ENCODE data around the gene ZCCHC24.
"Not testable (repeated sequence)": the region's sequence is repeated elsewhere in the genome, so short reads cannot be mapped to it uniquely, and the experiment has no call there.

ZCCHC24 gene

DNA sequence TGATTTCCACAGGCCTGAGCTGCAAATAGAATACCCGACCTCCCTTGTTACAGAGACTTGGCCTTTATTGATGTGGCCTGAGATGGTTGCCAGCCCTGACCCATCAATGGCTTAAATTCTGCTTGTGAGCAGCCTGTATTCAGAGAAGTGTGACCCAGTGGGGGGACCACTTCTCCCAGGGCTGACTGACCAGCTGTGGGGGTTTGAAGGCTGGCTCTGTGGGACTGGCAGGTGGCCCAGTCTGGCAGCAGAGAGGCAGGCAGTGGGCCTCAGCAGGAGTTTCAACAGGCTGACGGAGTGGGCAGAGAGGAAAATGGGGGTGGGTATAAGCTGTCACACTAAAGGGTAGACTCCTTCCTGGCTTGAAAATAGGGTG, 110.3 kb downstream of the ZCCHC24 start:
- WGBS (ENCODE audit: extremely low coverage, insufficient coverage, insufficient read length): no CpG with 5 or more reads among the region's 2 CpGs
- no peak overlapping the region for H2AFZ ChIP-seq (ENCODE audit: insufficient read depth, low read length, poor library complexity)
- no peak overlapping the region for H3K23ac ChIP-seq (ENCODE audit: low read length)

DNA sequence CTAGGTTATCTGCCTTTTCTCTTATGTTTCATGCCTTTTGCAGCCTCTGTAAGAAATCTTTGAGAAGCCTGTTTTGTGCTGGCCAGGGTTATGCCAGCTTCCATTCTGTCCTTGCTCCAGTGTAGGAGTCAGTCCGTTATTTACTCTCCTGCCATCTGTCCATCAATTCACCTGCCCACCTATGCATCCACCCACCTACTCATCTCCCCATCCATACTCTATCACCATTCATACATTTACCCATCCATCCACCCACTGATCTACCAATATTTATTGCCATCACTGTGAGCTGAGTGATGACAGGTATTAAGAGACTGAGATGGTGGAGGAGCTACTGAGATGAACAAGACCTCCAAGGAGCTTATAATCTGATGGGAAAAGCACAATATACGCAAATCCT, 110.9 kb downstream of the ZCCHC24 start:
- no peak overlapping the region for H4K91ac ChIP-seq (ENCODE audit: low read depth, low read length)
- H3K36me3 ChIP-seq (ENCODE audit: control insufficient read depth in 1 of 2, insufficient read depth in 2 of 2, low read length in 2 of 2): no peaks in the 10 kb centered on the region
- H3K4me1 ChIP-seq (ENCODE audit: control insufficient read depth in 1 of 2, insufficient read depth in 2 of 2, low read length in 2 of 2): peaks cover 1 to 3% of the 10 kb centered on the region in 2 experiments
- H3K79me2 ChIP-seq (ENCODE audit: control insufficient read depth, insufficient read depth, low read length, poor library complexity): no peaks in the 10 kb centered on the region
- H2AK5ac ChIP-seq (ENCODE audit: low read length): no peak overlapping the region
- H3K23ac ChIP-seq (ENCODE audit: low read length): no peak overlapping the region
- no peak for DNase-seq
- no peak overlapping the region for H3K27ac ChIP-seq (ENCODE audit: low read depth, low read length)
- H3K14ac ChIP-seq (ENCODE audit: low read length): no peak overlapping the region
- H3K4me3 ChIP-seq (ENCODE audit: low read depth, low read length): no peak overlapping the region
- no CpG with 5 or more reads among the region's 2 CpGs for WGBS (ENCODE audit: extremely low coverage, insufficient coverage, insufficient read length)
- no peak overlapping the region for H2AFZ ChIP-seq (ENCODE audit: insufficient read depth, low read length, poor library complexity)
- no peak overlapping the region for H3K9ac ChIP-seq (ENCODE audit: low read length)
- no peak overlapping the region for H2BK5ac ChIP-seq (ENCODE audit: low read depth, low read length, poor library complexity)
- H3K18ac ChIP-seq (ENCODE audit: low read length): no peak overlapping the region
- peaks cover 5% of the 10 kb centered on the region for H3K9me3 ChIP-seq (ENCODE audit: insufficient read depth, low read depth, low read length)
- H3K27me3 ChIP-seq (ENCODE audit: insufficient read depth, low read length): no peaks in the 10 kb centered on the region
- no peak overlapping the region for H2BK120ac ChIP-seq (ENCODE audit: insufficient read depth, low read length, poor library complexity)
- H3K4me2 ChIP-seq (ENCODE audit: low read length): no peak overlapping the region
- no peak overlapping the region for H4K8ac ChIP-seq (ENCODE audit: low read depth, low read length)
- H4K12ac ChIP-seq (ENCODE audit: low read depth, low read length): no peak overlapping the region
- no peak overlapping the region for H3K4ac ChIP-seq (ENCODE audit: low read depth, low read length)
- no peak overlapping the region for H2BK12ac ChIP-seq (ENCODE audit: low read length)
- no peaks in the 10 kb centered on the region for H3K79me1 ChIP-seq (ENCODE audit: low read length)

More for the DNA sequence above, 110.3 kb downstream of the ZCCHC24 start:
- Histone ChIP-seq H2BK12ac (ENCODE audit: low read length) (no peak overlapping the region), H2BK120ac (ENCODE audit: insufficient read depth, low read length, poor library complexity) (no peak overlapping the region), H3K9me3 (ENCODE audit: insufficient read depth, low read depth, low read length) (peaks cover 5% of the 10 kb centered on the region), H2AK5ac (ENCODE audit: low read length) (no peak overlapping the region), H3K9ac (ENCODE audit: low read length) (no peak overlapping the region), H2BK5ac (ENCODE audit: low read depth, low read length, poor library complexity) (no peak overlapping the region), H3K14ac (ENCODE audit: low read length) (no peak overlapping the region), H3K4me3 (ENCODE audit: low read depth, low read length) (no peak overlapping the region), H4K91ac (ENCODE audit: low read depth, low read length) (no peak overlapping the region), H3K79me2 (ENCODE audit: control insufficient read depth, insufficient read depth, low read length, poor library complexity) (no peaks in the 10 kb centered on the region), H4K8ac (ENCODE audit: low read depth, low read length) (no peak overlapping the region), H3K27me3 (ENCODE audit: insufficient read depth, low read length) (no peaks in the 10 kb centered on the region), H3K4me2 (ENCODE audit: low read length) (no peak overlapping the region), H4K12ac (ENCODE audit: low read depth, low read length) (no peak overlapping the region), H3K79me1 (ENCODE audit: low read length) (no peaks in the 10 kb centered on the region), H3K18ac (ENCODE audit: low read length) (no peak overlapping the region), H3K4me1 (ENCODE audit: control insufficient read depth in 1 of 2, insufficient read depth in 2 of 2, low read length in 2 of 2) (peaks cover 1 to 3% of the 10 kb centered on the region in 2 experiments), H3K4ac (ENCODE audit: low read depth, low read length) (no peak overlapping the region), H3K27ac (ENCODE audit: low read depth, low read length) (no peak overlapping the region), H3K36me3 (ENCODE audit: control insufficient read depth in 1 of 2, insufficient read depth in 2 of 2, low read length in 2 of 2) (no peaks in the 10 kb centered on the region)
- no peak for DNase-seq

DNA sequence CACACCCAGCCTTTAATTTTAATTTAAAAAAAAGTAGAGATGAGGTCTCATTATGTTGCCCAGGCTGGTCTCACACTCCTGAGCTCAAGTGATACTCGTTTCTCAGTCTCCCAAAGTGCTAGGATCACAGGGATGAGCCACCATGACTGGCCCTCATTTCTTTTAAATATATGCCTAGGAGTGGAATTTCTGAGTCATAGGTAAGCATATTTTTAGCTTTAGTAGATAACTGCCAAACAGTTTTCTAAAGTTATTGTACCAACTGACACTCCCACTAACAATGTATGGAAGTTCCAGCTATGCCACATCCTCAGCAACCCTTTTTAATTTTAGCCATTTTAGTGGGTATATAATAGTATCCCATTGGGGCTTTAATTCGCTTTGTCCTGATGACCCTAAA, 111.9 kb downstream of the ZCCHC24 start:
- H2AFZ ChIP-seq (ENCODE audit: insufficient read depth, low read length, poor library complexity): no peak overlapping the region
- no peak overlapping the region for H3K23ac ChIP-seq (ENCODE audit: low read length)
- H3K9ac ChIP-seq (ENCODE audit: low read length): no peak overlapping the region
- no peaks in the 10 kb centered on the region for H3K79me2 ChIP-seq (ENCODE audit: control insufficient read depth, insufficient read depth, low read length, poor library complexity)
- peaks cover 5% of the 10 kb centered on the region for H3K9me3 ChIP-seq (ENCODE audit: insufficient read depth, low read depth, low read length)
- no peaks in the 10 kb centered on the region for H3K27me3 ChIP-seq (ENCODE audit: insufficient read depth, low read length)
- no peak overlapping the region for H2AK5ac ChIP-seq (ENCODE audit: low read length)
- H4K12ac ChIP-seq (ENCODE audit: low read depth, low read length): no peak overlapping the region
- H3K27ac ChIP-seq (ENCODE audit: low read depth, low read length): no peak overlapping the region
- no peak overlapping the region for H3K4me3 ChIP-seq (ENCODE audit: low read depth, low read length)
- H3K36me3 ChIP-seq (ENCODE audit: control insufficient read depth in 1 of 2, insufficient read depth in 2 of 2, low read length in 2 of 2): no peaks in the 10 kb centered on the region
- H3K14ac ChIP-seq (ENCODE audit: low read length): no peak overlapping the region
- H3K4me2 ChIP-seq (ENCODE audit: low read length): no peak overlapping the region
- H3K18ac ChIP-seq (ENCODE audit: low read length): no peak overlapping the region
- H4K91ac ChIP-seq (ENCODE audit: low read depth, low read length): no peak overlapping the region
- H2BK12ac ChIP-seq (ENCODE audit: low read length): no peak overlapping the region
- H3K79me1 ChIP-seq (ENCODE audit: low read length): no peaks in the 10 kb centered on the region
- H2BK5ac ChIP-seq (ENCODE audit: low read depth, low read length, poor library complexity): no peak overlapping the region
- H2BK120ac ChIP-seq (ENCODE audit: insufficient read depth, low read length, poor library complexity): no peak overlapping the region
- no peaks in the 10 kb centered on the region for H3K4me1 ChIP-seq (ENCODE audit: control insufficient read depth in 1 of 2, insufficient read depth in 2 of 2, low read length in 2 of 2)
- WGBS (ENCODE audit: extremely low coverage, insufficient coverage, insufficient read length): no CpG with 5 or more reads among the region's 2 CpGs
- H3K4ac ChIP-seq (ENCODE audit: low read depth, low read length): no peak overlapping the region
- DNase-seq: peak; percentile 65 to 88
- no peak overlapping the region for H4K8ac ChIP-seq (ENCODE audit: low read depth, low read length)

DNA sequence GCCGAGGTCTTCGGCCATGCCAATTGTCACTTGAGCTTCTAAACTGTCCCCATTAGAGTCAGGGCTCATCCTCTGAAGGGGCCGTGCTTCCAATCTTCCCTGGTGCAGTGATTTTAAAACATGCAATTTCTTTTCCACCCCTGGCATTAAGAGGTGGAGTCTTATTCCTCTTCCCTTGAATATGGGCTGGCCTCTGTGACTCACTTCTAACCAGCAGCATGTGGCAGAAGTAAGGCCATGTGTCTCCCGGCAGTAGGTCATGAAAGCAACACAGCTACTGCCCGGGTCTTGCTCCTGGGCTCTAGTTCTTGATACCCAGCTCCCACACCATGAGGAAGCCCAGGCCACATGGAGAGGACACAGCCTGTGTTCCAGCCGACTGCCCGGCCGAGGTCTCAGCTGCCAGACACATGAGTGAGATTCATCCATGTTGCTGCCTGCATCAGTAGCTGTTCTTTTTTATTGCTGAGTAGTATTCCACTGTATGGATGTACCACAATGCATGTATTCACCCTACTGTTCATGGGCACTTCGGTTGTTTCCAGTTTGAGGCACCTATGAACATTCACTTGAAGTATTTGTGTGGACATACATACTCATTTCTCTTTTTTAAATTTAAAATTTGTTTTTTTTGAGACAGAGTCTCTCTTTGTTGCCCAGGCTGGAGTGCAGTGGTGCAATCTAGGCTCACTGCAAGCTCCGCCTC, 112.7 kb downstream of the ZCCHC24 start:
- not testable (repeated sequence) for H3K27ac ChIP-seq (ENCODE audit: low read depth, low read length); H3K4me2 ChIP-seq (ENCODE audit: low read length); H2AFZ ChIP-seq (ENCODE audit: insufficient read depth, low read length, poor library complexity); H2BK5ac ChIP-seq (ENCODE audit: low read depth, low read length, poor library complexity); H3K14ac ChIP-seq (ENCODE audit: low read length); H3K4me1 ChIP-seq (ENCODE audit: control insufficient read depth in 1 of 2, insufficient read depth in 2 of 2, low read length in 2 of 2); H3K18ac ChIP-seq (ENCODE audit: low read length); H3K79me2 ChIP-seq (ENCODE audit: control insufficient read depth, insufficient read depth, low read length, poor library complexity); H3K23ac ChIP-seq (ENCODE audit: low read length); H3K36me3 ChIP-seq (ENCODE audit: control insufficient read depth in 1 of 2, insufficient read depth in 2 of 2, low read length in 2 of 2); H3K9me3 ChIP-seq (ENCODE audit: insufficient read depth, low read depth, low read length); H4K12ac ChIP-seq (ENCODE audit: low read depth, low read length); H2AK5ac ChIP-seq (ENCODE audit: low read length); H2BK120ac ChIP-seq (ENCODE audit: insufficient read depth, low read length, poor library complexity); H3K4ac ChIP-seq (ENCODE audit: low read depth, low read length); DNase-seq; H4K8ac ChIP-seq (ENCODE audit: low read depth, low read length); H4K91ac ChIP-seq (ENCODE audit: low read depth, low read length); H3K27me3 ChIP-seq (ENCODE audit: insufficient read depth, low read length); H3K4me3 ChIP-seq (ENCODE audit: low read depth, low read length); H2BK12ac ChIP-seq (ENCODE audit: low read length); H3K79me1 ChIP-seq (ENCODE audit: low read length); H3K9ac ChIP-seq (ENCODE audit: low read length)
- WGBS (ENCODE audit: extremely low coverage, insufficient coverage, insufficient read length): no CpG with 5 or more reads among the region's 10 CpGs

All from trophoblast cell (in vitro differentiated cells and primary cell).